GM18520 (cell line): ENCODE results near the gene ADCY5.

Experiments used
- ATAC-seq: cut with Tn5 transposase; IDR thresholded peaks from one replicate; pipeline ENCODE4 v1.9.1; 2021; ENCODE audit not compliant: unreplicated experiment

The ADCY5 gene

GRCh38 chr3:123431007-123431657 is 17.8 kb downstream of the ADCY5 start:
- no peak for ATAC-seq

GRCh38 chr3:123430266-123430665 is 18.6 kb downstream of the ADCY5 start:
- ATAC-seq: no peak

- no peak for ATAC-seq
Observed at GRCh38 chr3:123429362-123430125, 19.3 kb downstream of the ADCY5 start.

- no peak for ATAC-seq
Observed at GRCh38 chr3:123424999-123425712, 23.7 kb downstream of the ADCY5 start.

- ATAC-seq: no peak
Observed at GRCh38 chr3:123424321-123424998, 24.4 kb downstream of the ADCY5 start.

- no peak for ATAC-seq
Observed at GRCh38 chr3:123423806-123424205, 25.1 kb downstream of the ADCY5 start.

GRCh38 chr3:123423031-123423430 is 25.9 kb downstream of the ADCY5 start:
- no peak for ATAC-seq

- ATAC-seq: no peak
Observed at GRCh38 chr3:123422457-123422856, 26.4 kb downstream of the ADCY5 start.

GRCh38 chr3:123421353-123422174 is 27.3 kb downstream of the ADCY5 start:
- no peak for ATAC-seq

- ATAC-seq: no peak
Observed at GRCh38 chr3:123420416-123420968, 28.4 kb downstream of the ADCY5 start.

- no peak for ATAC-seq
Observed at GRCh38 chr3:123419850-123420297, 29.0 kb downstream of the ADCY5 start.

- ATAC-seq: no peak
Observed at GRCh38 chr3:123419181-123419849, 29.6 kb downstream of the ADCY5 start.

GRCh38 chr3:123416647-123417046 is 32.2 kb downstream of the ADCY5 start:
- no peak for ATAC-seq

GRCh38 chr3:123416173-123416572 is 32.7 kb downstream of the ADCY5 start:
- no peak for ATAC-seq

- ATAC-seq: no peak
Observed at GRCh38 chr3:123414973-123415775, 33.7 kb downstream of the ADCY5 start.

- no peak for ATAC-seq
Observed at GRCh38 chr3:123412811-123413604, 35.9 kb downstream of the ADCY5 start.

- no peak for ATAC-seq
Observed at GRCh38 chr3:123412076-123412475, 36.8 kb downstream of the ADCY5 start.
